A549 (cell line): Measurements from ENCODE around the gene PTGR2. TPM values are rescaled to one million over a fixed set of nuclear protein-coding genes. Genes with fewer than 3 reads are reported as not detected.

Experiments used
- ATAC-seq, 2 experiments: fragments of 200-7000 bp in 1 of 2; fragments of >200 bp in 1 of 2; cut with Nextera tagmentation in 1 of 2; cut with Tn5 transposase in 1 of 2; 3 replicates each; pipeline versions ENCODE4 v1.8.0 to v1.9.1; 2018 to 2020; ENCODE audit warnings: mild to moderate bottlenecking in 1 of 2, moderate library complexity in 1 of 2
- CTCF ChIA-PET: fragments of 300-600 bp; sonication (Branson Sonifier 250); formaldehyde crosslinking; extraction: SDS; loops from one replicate; lab custom pipeline; 2021; ENCODE audit warnings: antibody characterized with exemption, inconsistent platforms; lab: Yijun Ruan, JAX
- POLR2A ChIA-PET: fragments of 350-600 bp; formaldehyde crosslinking; extraction: SDS; loops from one replicate; lab custom pipeline; 2021; ENCODE audit warnings: antibody characterized with exemption, inconsistent platforms; lab: Yijun Ruan, JAX
- DNase-seq, 2 experiments: peaks; one replicate each; pipeline versions ENCODE4 v3.0.0 to v3.0.0-alpha.2; 2011 to 2016; ENCODE audit warnings: low read depth in 1 of 2, low spot score in 1 of 2
- FAIRE-seq: peaks from 2 replicates; lab custom pipeline; 2011; peaks lifted over from hg19 to GRCh38; lab: Jason Lieb, UNC
- H3K27ac ChIP-seq, 2 experiments: fragments of >200 bp; sonication (Bioruptor Twin); formaldehyde crosslinking; 3 replicates each; pipeline ENCODE4 v1.5.1; 2016 to 2017
- H3K4me1 ChIP-seq: fragments of >200 bp; sonication (Bioruptor Twin); formaldehyde crosslinking; 3 replicates; pipeline ENCODE4 v1.6.1; 2016
- H3K4me2 ChIP-seq: fragments of >200 bp; sonication (Bioruptor Twin); formaldehyde crosslinking; 3 replicates; pipeline ENCODE4 v1.6.1; 2016
- H3K4me3 ChIP-seq: fragments of >200 bp; sonication (Bioruptor Twin); formaldehyde crosslinking; 3 replicates; pipeline ENCODE4 v1.5.1; 2016
- H3K9me3 ChIP-seq: fragments of >200 bp; sonication (Bioruptor Twin); formaldehyde crosslinking; 3 replicates; pipeline ENCODE4 v1.6.1; 2016
- ATOH8 ChIP-seq: fragments of 250-450 bp; sonication (Bioruptor Pico); IDR thresholded peaks from 2 replicates; pipeline ENCODE4 v1.5.0; 2020; ENCODE audit warnings: low read depth, mild to moderate bottlenecking, moderate library complexity
- EHF ChIP-seq: fragments of 250-450 bp; sonication (Bioruptor Pico); IDR thresholded peaks from 2 replicates; pipeline ENCODE4 v1.5.0; 2020; ENCODE audit warnings: mild to moderate bottlenecking
- ESRRA ChIP-seq: fragments of 150-350 bp; IDR thresholded peaks from 2 replicates; pipeline ENCODE4 v1.6.1; 2014; ENCODE audit warnings: mild to moderate bottlenecking, low read length, borderline replicate concordance
- GATA3 ChIP-seq: IDR thresholded peaks from 2 replicates; pipeline ENCODE4 v1.6.1; 2012; ENCODE audit warnings: borderline replicate concordance
- HDAC2 ChIP-seq: fragments of 200-600 bp; sonication (generic); IDR thresholded peaks from 2 replicates; pipeline ENCODE4 v1.6.1; 2016
- JUNB ChIP-seq: fragments of >200 bp; sonication (Bioruptor Twin); formaldehyde crosslinking; IDR thresholded peaks from 2 replicates; pipeline ENCODE4 v1.6.1; 2016
- KDM1A ChIP-seq: fragments of 200-600 bp; sonication (generic); IDR thresholded peaks from 2 replicates; pipeline ENCODE4 v1.6.1; 2016; ENCODE audit warnings: low read depth, mild to moderate bottlenecking
- MAFK ChIP-seq: fragments of 450-650 bp; IDR thresholded peaks from 2 replicates; pipeline ENCODE4 v1.6.1; 2014; ENCODE audit not compliant: partially characterized antibody
- POLR2A ChIP-seq: IDR thresholded peaks from 2 replicates; pipeline ENCODE4 v1.6.1; 2012; ENCODE audit warnings: mild to moderate bottlenecking, low read length
- POLR2AphosphoS2 ChIP-seq: conservative IDR thresholded peaks from 2 replicates; pipeline ENCODE4 v1.6.1; 2012; ENCODE audit warnings: low read length, improper control_type of control experiment, inconsistent platforms
- RARB ChIP-seq: fragments of 250-450 bp; sonication (Bioruptor Pico); IDR thresholded peaks from 2 replicates; pipeline ENCODE4 v1.8.0; 2021; ENCODE audit warnings: mild to moderate bottlenecking, moderate library complexity
- RCOR1 ChIP-seq: fragments of 150-350 bp; IDR thresholded peaks from 2 replicates; pipeline ENCODE4 v1.6.1; 2014; ENCODE audit warnings: antibody characterized with exemption, low read length, low read depth
- RFX5 ChIP-seq: fragments of 450-650 bp; IDR thresholded peaks from 2 replicates; pipeline ENCODE4 v1.7.1; 2014; ENCODE audit warnings: antibody characterized with exemption, mild to moderate bottlenecking, moderate library complexity
- RNF2 ChIP-seq: fragments of 200-600 bp; sonication (generic); IDR thresholded peaks from 2 replicates; pipeline ENCODE4 v1.6.1; 2016; ENCODE audit warnings: low read depth, mild to moderate bottlenecking, antibody characterized with exemption, moderate library complexity, borderline replicate concordance
- WGBS: methylation state at CpG from one replicate; pipeline ENCODE4 v1.1.6; 2017; ENCODE audit errors: missing lambda C conversion rate; 5-methylcytosine and 5-hydroxymethylcytosine counted together
- polyA plus RNA-seq, 4 experiments: library from polyadenylated mRNA; depleted of rRNA in 3 of 4; stranded (reverse); fragments of >200 nt; fragmentation: RNase III in 1 of 4; extraction: RNeasy Plus Mini Kit Qiagen cat#74134 plus additional on column Dnase treatment in 1 of 4; gene quantifications; 2 replicates in 3 of 4; 3 replicates in 1 of 4; pipeline ENCODE4 v1.2.3, GENCODE V29; 2011 to 2017
- TF ChIP-seq, protein P1 (sequence below): fragments of 150-350 bp; IDR thresholded peaks from 2 replicates; pipeline ENCODE4 v1.6.1; 2014; ENCODE audit warnings: low read depth, mild to moderate bottlenecking, low read length
- TF ChIP-seq, protein P2 (sequence below): IDR thresholded peaks from 2 replicates; pipeline ENCODE4 v1.6.1; 2012
- TF ChIP-seq, protein P3 (sequence below): fragments of >200 bp; sonication (Bioruptor Twin); formaldehyde crosslinking; IDR thresholded peaks from 3 replicates; pipeline ENCODE4 v1.6.1; 2016
- TF ChIP-seq, protein P4 (sequence below): fragments of >200 bp; sonication (Bioruptor Twin); formaldehyde crosslinking; IDR thresholded peaks from 2 replicates; pipeline ENCODE4 v1.6.1; 2016

Gene PTGR2
- polyA plus RNA-seq, 2 of the 4 experiments (the other 2 are of a cell fraction) = 13.5 to 30.5 TPM

DNA sequence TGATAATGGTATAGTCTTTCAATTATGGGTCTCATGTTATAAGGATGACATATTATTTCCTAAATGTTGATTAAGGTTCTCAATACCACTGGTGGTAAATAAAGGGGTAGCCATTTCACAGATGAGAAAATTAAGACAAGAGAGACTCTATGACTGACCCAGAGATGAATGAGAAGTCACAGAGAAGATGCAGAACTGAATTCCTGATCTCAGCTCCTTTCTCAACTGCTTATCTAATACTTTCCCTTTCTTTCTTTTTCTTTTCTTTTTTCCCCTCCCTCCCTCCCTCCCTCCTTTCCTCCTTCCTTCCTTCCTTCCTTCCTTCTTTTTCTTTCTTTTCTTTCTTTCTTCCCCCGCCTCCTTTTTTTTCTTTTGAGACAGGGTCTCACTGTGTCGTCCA lies 8.3 kb upstream of the PTGR2 start:
- no peak overlapping the region for H3K4me2 ChIP-seq
- POLR2A ChIA-PET = no interaction called here

DNA sequence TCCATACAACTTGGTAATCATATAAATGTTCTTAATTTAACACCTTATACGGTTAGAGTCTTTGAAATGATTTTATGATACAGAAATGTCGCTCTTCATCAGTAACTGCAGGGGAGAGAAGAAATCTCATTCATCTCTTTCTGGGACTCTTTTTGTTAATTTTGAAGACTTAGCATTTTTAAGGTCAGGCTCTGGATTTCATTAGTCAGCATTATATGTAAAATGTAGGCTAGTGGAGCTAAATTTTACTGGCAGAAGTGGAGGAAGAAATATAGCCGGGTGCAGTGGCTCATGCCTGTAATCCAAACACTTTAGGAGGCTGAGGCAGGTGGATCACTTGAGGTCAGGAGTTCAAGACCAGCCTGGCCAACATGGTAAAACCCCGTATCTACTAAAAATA lies 4.7 kb upstream of the PTGR2 start:
- no peak for FAIRE-seq
- ChIA-PET POLR2A (no interaction called here), CTCF (interaction anchor here (0.7 to 8.6 kb wide), 3 partner anchors 19 to 118 kb away, joined by 4 to 47 read pairs (median 5); no protein-coding TSS in a partner anchor)
- H3K4me1 ChIP-seq = peaks cover 16% of the 10 kb centered on the region; the same call in 2 of the 3 replicates
- no peak overlapping the region for H3K4me3 ChIP-seq
- ATAC-seq = no peak
- DNase-seq = no peak
- no peaks in the 10 kb centered on the region for H3K9me3 ChIP-seq
- no peak overlapping the region for H3K4me2 ChIP-seq
- TF ChIP-seq GATA3 = no peak
- TF ChIP-seq MAFK = peak; percentile 95
- WGBS = 81% methylated on average over 4 of the region's 4 CpGs
- H3K27ac ChIP-seq = no peak overlapping the region

More for the DNA sequence above, 8.3 kb upstream of the PTGR2 start:
- Histone ChIP-seq H3K9me3 (no peaks in the 10 kb centered on the region), H3K4me1 (peaks cover 10% of the 10 kb centered on the region; the same call in 2 of the 3 replicates), H3K4me3 (no peak overlapping the region), H3K27ac (no peak overlapping the region)
- FAIRE-seq (no peak), DNase-seq (no peak), ATAC-seq (no peak)
- TF ChIP-seq KDM1A (no peak), ESRRA (no peak), ATOH8 (no peak), RNF2 (no peak), RARB (CRISPR knock-in tag) (no peak), POLR2AphosphoS2 (no peak), RCOR1 (no peak), RFX5 (no peak), JUNB (no peak), MAFK (no peak)
- TF ChIP-seq, protein P1, sequence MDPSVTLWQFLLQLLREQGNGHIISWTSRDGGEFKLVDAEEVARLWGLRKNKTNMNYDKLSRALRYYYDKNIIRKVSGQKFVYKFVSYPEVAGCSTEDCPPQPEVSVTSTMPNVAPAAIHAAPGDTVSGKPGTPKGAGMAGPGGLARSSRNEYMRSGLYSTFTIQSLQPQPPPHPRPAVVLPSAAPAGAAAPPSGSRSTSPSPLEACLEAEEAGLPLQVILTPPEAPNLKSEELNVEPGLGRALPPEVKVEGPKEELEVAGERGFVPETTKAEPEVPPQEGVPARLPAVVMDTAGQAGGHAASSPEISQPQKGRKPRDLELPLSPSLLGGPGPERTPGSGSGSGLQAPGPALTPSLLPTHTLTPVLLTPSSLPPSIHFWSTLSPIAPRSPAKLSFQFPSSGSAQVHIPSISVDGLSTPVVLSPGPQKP = no peak
- TF ChIP-seq, protein P2, sequence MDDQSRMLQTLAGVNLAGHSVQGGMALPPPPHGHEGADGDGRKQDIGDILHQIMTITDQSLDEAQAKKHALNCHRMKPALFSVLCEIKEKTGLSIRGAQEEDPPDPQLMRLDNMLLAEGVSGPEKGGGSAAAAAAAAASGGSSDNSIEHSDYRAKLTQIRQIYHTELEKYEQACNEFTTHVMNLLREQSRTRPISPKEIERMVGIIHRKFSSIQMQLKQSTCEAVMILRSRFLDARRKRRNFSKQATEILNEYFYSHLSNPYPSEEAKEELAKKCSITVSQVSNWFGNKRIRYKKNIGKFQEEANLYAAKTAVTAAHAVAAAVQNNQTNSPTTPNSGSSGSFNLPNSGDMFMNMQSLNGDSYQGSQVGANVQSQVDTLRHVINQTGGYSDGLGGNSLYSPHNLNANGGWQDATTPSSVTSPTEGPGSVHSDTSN = no peak
- TF ChIP-seq, protein P3, sequence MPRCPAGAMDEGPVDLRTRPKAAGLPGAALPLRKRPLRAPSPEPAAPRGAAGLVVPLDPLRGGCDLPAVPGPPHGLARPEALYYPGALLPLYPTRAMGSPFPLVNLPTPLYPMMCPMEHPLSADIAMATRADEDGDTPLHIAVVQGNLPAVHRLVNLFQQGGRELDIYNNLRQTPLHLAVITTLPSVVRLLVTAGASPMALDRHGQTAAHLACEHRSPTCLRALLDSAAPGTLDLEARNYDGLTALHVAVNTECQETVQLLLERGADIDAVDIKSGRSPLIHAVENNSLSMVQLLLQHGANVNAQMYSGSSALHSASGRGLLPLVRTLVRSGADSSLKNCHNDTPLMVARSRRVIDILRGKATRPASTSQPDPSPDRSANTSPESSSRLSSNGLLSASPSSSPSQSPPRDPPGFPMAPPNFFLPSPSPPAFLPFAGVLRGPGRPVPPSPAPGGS = no peak
- TF ChIP-seq, protein P4, sequence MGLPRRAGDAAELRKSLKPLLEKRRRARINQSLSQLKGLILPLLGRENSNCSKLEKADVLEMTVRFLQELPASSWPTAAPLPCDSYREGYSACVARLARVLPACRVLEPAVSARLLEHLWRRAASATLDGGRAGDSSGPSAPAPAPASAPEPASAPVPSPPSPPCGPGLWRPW = no peak
- WGBS = 88% methylated on average over 2 of the region's 2 CpGs
- CTCF ChIA-PET = interaction anchor here (0.6 to 1.1 kb wide), 2 partner anchors 11 to 34 kb away, joined by 3 to 4 read pairs; no protein-coding TSS in a partner anchor

DNA sequence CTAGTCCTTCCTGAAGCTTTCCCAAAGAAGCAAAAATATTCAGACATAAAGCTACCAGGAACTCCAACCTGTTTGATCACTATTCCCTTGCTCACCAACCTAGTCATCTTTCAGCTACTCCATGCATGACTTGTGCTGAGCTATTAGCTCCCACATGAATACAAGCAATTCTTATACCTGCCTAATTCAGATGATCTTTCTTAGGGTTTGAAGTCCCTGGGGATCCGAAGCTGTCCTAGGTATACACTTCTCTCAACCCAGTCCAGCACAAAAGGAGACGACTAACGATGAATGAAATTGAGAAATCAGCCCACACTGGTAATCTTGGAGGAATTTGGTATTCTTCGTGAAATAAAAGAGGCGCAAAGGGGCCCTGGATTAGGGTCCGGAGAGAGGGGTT lies 631 bp upstream of the PTGR2 start:
- Histone ChIP-seq H3K4me2 (peak overlapping the region; percentile 91), H3K4me1 (peaks cover 27% of the 10 kb centered on the region), H3K9me3 (no peaks in the 10 kb centered on the region), H3K27ac (peak overlapping the region; percentile 93 to 94), H3K4me3 (peak overlapping the region; percentile 74)
- FAIRE-seq (no peak), ATAC-seq (peak; percentile 13 to 41; a peak in 5 of 6 replicates), DNase-seq (peak in 1 of 2 experiments; percentile 27)
- TF ChIP-seq EHF (CRISPR knock-in tag) = no peak
- TF ChIP-seq POLR2A = no peak
- TF ChIP-seq HDAC2 = no peak
- WGBS = 16% methylated on average over 6 of the region's 6 CpGs
- ChIA-PET CTCF (interaction anchor here (0.9 to 8.6 kb wide), 10 partner anchors 9 to 140 kb away, joined by 3 to 47 read pairs (median 4); a partner anchor contains a TSS), POLR2A (interaction anchor here (0.6 to 2.9 kb wide), 11 partner anchors 14 to 127 kb away, joined by 3 to 20 read pairs (median 9); partner anchors contain the start of gene ZNF410)
